Astrocyte of the spinal cord (primary cell): Measurements from ENCODE around the gene GOLT1B.

ENCODE experiments used
- DNase-seq: peaks from one replicate; pipeline ENCODE4 v3.0.0; 2011; ENCODE audit warnings: low read depth, low spot score
- H3K4me3 ChIP-seq: 2 replicates; pipeline ENCODE4 v1.5.1; 2011; ENCODE audit warnings: low read depth, mild to moderate bottlenecking, low read length, moderate library complexity
- CTCF ChIP-seq: IDR thresholded peaks from 2 replicates; pipeline ENCODE4 v1.5.1; 2012; ENCODE audit warnings: low read depth, mild to moderate bottlenecking, low read length, inconsistent platforms
- in situ Hi-C: cut with HindIII; loops from 2 replicates; pipeline ENCODE4 v1.10.0; 2017; ENCODE audit warnings: low sequenced_read_pairs

GOLT1B gene

GRCh38 chr12:21543151-21543550 is 41.6 kb downstream of the GOLT1B start:
- in situ Hi-C loops: no loop called here
- TF ChIP-seq CTCF: no peak
- no peak overlapping the region for H3K4me3 ChIP-seq
- no peak for DNase-seq

DNA sequence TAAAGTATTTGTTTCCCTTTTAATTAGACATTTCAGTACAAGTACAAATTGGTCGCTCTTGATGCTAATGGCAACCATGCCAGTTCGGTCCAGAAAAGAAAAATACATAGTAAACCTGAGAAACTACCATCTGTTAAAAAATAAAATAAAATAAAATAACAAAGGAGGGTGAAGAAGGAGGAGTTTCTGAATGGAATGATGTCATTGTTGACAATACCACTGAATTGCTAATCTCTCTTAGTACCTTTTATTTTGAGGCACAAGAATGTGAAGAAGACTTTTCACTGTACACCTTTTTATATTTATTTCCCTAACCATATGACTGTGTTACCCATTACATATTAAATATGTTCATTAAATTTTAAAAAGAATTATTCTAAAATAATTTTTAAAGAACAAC is 44.0 kb downstream of the GOLT1B start:
- H3K4me3 ChIP-seq: no peak overlapping the region
- TF ChIP-seq CTCF: no peak
- in situ Hi-C loops: no loop called here
- no peak for DNase-seq

- in situ Hi-C loops: no loop called here
- no peak overlapping the region for H3K4me3 ChIP-seq
- TF ChIP-seq CTCF: no peak
- DNase-seq: no peak
Observed at GRCh38 chr12:21546716-21547115, 45.1 kb downstream of the GOLT1B start.

DNA sequence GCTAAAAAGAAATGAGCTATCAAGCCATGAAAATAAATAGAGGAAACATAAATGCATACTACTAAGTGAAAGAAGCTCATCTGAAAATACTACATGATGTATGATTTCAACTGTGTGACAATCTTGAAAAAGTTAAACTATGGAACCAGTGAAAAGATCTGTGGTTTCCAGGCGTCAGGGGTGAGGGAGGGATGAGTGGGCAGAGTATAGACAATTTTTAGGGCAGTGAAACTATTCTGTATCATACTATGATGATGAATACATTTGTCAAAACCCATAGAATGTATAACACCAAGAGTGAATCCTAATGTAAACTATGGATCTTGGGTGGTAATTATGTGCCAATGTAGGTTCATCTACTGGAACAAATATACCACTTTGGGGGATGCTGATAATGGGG is 45.8 kb downstream of the GOLT1B start:
- in situ Hi-C loops: no loop called here
- no peak overlapping the region for H3K4me3 ChIP-seq
- TF ChIP-seq CTCF: no peak
- no peak for DNase-seq

DNA sequence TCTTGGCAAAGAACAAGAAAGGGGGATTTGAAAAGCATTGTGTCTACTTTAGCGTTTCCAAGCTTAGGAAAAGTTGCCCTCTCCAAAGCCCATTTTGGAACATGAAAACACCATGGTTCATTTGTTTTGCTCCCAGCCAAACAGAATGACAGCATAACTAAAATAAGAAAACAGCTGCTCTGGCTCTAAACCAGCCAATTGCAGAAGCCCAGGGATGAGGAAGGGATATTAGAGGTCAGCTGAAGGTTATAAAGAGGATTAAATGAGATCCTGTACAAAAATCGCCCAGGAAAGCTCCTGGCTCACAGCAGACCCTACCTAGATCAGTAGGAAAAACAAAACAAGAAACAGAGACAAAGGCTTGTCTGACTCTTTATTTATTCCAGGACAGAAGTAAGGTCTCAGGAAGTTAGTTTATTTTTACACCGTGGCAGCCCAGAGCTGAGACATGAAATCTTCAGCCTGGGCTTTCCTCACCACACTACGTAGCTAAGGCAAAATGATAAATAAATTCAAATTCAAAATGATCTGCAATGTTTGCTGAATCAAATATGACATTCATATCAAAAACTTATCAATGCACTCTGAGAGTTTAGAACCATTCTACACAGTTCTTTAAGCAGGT is 50.4 kb downstream of the GOLT1B start:
- TF ChIP-seq CTCF: no peak
- no peak overlapping the region for H3K4me3 ChIP-seq
- in situ Hi-C loops: no loop called here
- DNase-seq: no peak

DNA sequence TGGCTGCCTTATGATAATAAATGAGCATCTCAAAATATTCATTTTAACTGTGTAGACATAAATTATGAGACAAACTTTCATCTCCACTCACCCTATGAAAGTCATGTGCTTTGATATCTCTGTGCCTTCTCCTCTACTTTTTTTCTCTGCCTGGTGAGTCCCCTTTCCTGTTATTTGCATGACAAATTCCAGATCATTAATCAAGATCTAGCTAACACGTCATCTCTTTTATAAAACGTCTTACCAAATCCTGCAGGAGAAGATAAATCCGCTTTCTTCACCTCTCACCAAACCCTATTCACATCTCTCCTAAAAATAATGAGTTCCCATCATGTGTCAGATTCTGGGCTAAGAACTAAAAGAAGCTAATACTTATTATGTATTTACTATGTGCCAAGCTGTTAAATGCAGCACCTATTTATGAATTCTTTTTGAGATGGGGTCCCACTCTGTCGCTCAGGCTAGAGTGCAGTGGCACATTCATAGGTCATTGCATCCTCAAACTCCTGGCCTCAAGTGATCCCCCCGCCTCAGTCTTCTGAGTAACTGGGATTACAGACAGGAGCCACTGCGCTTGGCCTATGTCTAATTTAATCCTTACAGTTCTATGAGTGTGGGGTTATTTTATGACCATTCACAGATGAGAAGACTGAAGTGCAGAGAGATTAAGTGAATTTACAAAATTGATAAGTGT is 51.2 kb downstream of the GOLT1B start:
- in situ Hi-C loops: no loop called here
- TF ChIP-seq CTCF: no peak
- H3K4me3 ChIP-seq: no peak overlapping the region
- no peak for DNase-seq
